Measurements from ENCODE around the gene COPE.

GRCh38 chr19:18910010-18910409 lies 9.2 kb downstream of the COPE start:
- TF ChIP-seq CTCF (conservative IDR thresholded peaks at IDR 0.05; ENCODE audit: low read depth, low read length) (no peak), EZH2 (IDR thresholded peaks at IDR 0.05; ENCODE audit: low read length, unreplicated experiment) (no peak), EZH2phosphoT487 (IDR thresholded peaks at IDR 0.05; ENCODE audit: borderline replicate concordance, low read length) (no peak)

Measured in PC-3 (cell line).